Eye (tissue), 1 donor: Measurements from ENCODE around the gene ZNF865.
A peak's percentile ranks its signal among the peaks of the same experiment; 100 is the strongest.
"Not testable (repeated sequence)": the region's sequence is repeated elsewhere in the genome, so short reads cannot be mapped to it uniquely, and the experiment has no call there.

Source experiments
- DNase-seq: peaks from one replicate; pipeline ENCODE4 v3.0.0-alpha.2; 2015

The ZNF865 gene

DNA sequence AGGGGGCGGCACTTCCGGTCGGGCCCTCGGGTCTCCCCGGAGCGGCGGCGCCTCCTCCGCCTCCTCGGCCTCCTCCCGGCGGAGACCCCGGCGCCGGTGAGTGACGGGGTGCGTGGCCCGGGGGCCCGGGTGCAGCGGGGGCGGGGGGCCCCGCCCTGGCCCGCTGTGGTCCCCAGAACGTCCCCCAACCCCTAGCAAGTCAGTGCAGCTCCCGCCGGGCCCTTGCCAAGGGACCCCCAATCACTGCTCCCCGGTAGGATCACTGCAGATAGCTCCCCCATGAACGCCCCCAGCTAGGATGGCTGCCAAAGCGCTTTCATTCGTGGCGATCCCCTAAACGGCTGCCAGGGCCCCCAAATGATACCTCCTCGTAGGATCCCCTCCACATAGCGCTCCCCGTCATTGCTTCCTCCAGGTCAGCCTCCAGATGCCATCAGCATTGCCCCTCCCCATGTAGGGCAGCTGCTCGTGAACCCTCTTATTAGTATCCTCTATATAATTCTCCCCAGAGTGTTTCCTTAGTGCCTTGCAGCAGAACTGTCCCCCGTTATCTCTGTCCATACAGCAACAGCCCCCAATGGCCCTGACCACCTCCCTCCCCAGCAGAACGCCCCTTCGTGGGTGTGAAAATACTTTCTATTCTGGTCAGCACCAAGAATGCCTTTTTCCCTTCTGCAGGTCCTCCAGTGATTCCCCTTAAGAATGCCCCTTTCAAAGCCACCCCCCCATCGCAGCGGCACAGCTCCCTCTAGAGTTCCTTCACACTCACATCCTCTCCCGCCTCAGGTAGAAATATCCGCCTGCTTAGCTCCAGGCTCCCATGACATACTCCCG, at the start of gene ZNF865:
TSS of gene ZNF865 (plus strand) at position 11 of the 834 bp plus-strand sequence. CDS start 7,972 bp downstream, outside the sequence.
- peak; percentile 93 for DNase-seq

GRCh38 chr19:55559684-55560083, 45.8 kb upstream of the ZNF865 start:
- DNase-seq = no peak

- no peak for DNase-seq
Measured at GRCh38 chr19:55563261-55563690, 42.2 kb upstream of the ZNF865 start.

DNA sequence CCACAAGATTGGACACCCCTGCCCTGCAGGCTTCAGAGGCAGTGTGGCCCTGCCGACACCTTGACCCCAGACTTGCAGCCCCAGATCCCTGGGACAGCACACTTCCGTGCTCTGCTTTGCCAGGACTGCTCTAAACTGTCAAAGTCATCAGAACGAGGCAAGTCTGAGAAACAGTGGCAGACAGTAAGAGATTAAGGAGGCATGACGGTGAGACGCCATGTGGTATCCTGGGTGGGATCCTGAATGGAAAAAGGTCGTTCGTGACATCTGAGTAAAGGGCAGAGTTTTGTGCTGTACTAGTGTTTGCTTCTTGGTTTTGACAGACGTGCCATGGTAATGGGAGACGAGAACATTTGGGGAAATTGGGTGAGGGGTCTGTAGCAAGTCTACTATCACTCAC, 38.6 kb upstream of the ZNF865 start:
- DNase-seq = no peak

DNA sequence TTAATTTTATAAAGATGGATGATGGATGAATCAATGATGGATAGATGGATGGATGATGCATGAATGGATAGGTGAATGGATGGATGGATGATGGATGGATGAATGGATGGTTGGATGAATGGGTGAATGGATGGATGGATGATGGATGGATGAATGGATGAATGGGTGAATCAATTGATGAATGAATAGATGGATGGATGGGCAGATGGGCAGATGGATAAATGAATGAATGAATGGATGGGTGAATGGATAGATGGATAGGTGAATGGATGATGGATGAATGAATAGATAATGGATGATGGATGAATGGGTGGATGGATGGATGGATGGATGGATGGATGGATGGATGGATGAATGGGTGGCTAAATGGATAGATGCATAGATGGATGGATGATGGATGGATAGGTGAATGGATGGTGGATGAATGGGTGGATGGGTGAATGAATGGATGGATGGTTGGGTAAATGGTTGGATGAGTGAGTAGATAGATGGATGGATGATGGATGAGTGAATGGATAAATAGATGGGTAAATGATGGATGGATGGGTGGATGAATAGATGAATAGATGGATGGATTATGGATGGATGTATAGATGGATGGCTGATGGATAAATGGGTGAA, 37.6 kb upstream of the ZNF865 start:
- DNase-seq = no peak

DNA sequence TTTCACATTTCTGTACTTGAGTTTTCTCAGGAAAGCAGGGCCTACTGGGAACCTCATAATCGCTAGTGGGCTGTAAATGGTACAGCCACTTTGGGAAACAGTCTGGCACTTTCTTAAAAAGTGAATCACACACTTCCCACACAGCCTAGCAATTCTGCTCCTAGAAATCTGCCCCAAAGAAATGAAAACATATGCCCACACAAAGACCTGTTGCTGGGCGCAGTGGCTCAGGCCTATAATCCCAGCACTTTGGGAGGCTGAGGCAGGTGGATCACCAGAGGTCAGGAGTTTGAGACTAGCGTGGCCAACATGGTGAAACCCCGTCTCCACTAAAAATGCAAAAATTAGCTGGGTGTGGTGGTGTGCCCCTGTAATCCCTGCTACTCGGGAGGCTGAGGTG, 36.0 kb upstream of the ZNF865 start:
- not testable (repeated sequence) for DNase-seq

GRCh38 chr19:55573929-55574328, 31.5 kb upstream of the ZNF865 start:
- DNase-seq = not testable (repeated sequence)

DNA sequence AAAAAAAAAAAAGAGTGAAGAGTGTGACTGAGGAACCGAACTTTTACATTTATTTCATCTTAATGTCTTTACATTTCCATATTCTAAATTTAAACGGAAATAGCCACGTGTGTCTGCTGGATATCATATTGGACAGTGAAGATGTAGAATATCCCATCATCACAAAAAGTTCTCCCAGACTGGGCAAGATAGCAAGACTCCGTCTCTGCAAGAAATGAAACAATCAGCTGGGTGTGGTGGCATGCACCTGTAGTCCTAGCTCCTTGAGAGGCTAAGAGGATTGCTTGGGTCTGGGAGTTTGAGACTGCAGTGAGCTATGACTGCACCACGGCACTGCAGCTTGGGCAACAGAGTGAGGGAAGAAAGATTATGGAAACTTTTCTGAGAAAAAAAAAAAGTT, 28.7 kb upstream of the ZNF865 start:
- DNase-seq = no peak

GRCh38 chr19:55578031-55578760, 27.3 kb upstream of the ZNF865 start:
- DNase-seq = no peak

- DNase-seq = no peak
Measured at GRCh38 chr19:55578761-55579747, 26.4 kb upstream of the ZNF865 start.

GRCh38 chr19:55579766-55580621, 25.5 kb upstream of the ZNF865 start:
- peak; percentile 59 for DNase-seq

DNA sequence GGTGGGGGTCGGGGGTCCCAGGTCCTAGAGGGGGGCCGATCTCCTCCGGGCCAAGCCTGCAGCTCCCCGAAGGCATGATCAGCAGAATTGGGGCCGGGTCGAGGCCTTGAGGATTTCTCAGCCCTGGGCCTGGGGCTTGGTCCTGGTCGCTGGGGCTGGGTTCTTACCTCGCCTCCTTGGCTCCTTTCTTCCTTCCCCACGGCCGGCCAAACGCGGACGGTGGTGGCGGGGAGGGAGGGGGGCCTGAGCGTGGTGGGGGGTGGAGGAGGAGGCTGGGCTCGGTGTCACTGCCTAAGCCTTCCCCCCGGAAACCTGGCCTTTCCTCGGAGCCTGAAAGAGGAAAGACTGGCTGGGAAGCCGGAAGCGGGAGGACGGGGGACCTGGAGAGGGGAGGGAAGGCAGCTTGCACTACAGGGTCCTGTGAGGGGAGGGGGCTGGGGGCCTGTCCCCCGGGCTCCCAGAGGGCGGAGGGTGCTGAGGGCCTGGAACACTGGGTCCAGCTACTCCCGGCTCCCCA, 24.8 kb upstream of the ZNF865 start, which contains the start of gene ZNF579:
TSS of gene ZNF579 (minus strand) at position 221 of the 517 bp plus-strand sequence. CDS start 1,209 bp downstream, outside the sequence.
- DNase-seq = peak; percentile 96

GRCh38 chr19:55581145-55581822, 24.2 kb upstream of the ZNF865 start:
- no peak for DNase-seq

- DNase-seq = no peak
Measured at GRCh38 chr19:55581823-55582223, 23.6 kb upstream of the ZNF865 start.

GRCh38 chr19:55582284-55582683, 23.2 kb upstream of the ZNF865 start:
- DNase-seq = not testable (repeated sequence)

DNA sequence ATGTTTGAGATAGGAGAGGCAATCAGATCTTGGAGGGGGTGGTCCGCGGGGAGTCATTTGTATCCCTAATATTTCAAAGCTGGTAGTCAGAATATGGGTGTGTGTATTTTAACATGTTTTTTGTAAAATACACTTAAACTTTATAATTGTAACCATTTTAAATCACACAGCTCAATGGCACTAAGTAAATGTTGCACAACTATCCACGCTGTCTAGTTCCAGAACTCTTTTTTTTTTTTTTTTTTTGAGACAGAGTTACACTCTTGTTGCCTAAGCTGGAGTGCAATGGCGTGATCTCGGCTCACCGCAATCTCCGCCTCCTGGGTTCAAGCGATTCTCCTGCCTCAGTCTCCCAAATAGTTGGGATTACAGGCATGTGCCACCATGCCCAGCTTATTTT, 21.6 kb upstream of the ZNF865 start:
- DNase-seq = not testable (repeated sequence)

- no peak for DNase-seq
Measured at GRCh38 chr19:55584871-55585270, 20.6 kb upstream of the ZNF865 start.

DNA sequence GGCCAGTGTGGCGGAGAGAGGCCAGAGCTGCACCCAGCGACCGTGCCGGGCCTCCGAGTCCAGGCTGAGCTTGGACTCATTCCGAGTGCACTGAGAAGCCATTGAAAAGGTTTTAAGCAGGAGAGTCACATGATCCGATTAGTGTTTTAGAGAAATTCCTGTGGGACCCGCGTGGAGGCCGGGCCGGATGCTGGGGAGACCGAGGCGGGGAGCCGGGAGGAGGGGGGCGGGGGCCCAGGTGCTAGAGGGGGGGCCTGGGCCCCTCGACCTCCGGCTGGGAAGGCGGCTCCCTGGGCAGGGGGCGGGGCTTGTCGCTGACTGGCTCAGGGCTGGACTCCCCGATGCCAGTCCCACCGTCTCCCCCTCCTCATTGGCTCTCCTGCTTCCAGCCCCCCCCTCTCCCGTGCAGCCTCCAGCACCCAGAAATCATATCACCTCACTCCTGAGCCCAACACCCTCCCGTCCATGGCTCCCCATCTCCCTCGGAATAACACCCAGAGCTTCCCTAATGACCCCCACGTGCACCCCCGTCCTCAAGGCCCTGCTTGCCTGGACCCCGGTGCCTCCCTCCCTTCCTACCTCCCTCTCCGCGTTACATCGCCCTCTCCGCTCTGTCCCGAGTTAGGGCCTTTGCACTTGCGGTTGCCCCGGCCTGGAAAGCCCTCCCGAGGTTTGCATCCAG, 19.6 kb upstream of the ZNF865 start:
- peak; percentile 92 for DNase-seq

DNA sequence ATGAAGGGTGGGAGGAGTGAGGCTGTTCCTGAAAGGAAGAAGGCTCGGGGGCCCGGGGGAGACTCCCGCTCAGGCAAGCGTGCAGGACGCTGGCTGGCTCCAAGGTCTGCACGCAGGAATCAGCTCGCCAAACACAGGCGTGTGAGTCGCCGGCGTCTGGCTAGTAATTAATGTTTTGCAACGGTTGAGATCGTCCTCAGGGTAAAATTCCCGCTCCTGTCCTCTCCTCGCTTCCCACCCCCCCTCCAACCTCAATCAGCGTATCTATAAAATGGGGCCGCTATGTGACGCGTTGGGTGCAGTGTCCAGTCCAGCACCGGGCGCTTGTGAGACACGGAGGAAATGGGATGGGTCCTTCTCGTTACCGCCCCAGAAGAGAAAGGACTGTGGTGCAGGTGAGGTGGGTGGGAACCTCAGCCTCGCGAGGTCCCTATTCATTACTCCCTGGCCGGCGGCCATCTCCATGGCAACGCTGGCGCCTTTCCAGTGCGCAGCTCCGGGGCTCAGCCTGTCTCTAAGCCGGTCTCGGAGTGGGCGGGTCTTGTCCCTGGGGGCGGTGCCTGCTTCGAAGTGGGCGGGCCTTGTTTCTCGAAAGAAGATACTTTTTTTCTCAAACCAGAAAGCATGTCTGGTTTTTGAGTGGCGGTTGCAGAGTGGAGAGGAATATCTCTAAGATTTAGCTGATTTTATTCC, 18.3 kb upstream of the ZNF865 start:
- peak; percentile 98 for DNase-seq
